MM.1S (cell line): ENCODE data around the gene SOBP.

Experiments used
- DNase-seq: peaks from one replicate; pipeline ENCODE4 v3.0.0-alpha.2; 2015
- H2AFZ ChIP-seq: fragments of 300-600 bp; sonication (generic); 2 replicates; pipeline ENCODE4 v1.6.0; 2016; ENCODE audit warnings: antibody characterized with exemption, low read length
- H3F3A ChIP-seq: fragments of 300-600 bp; sonication (generic); 2 replicates; pipeline ENCODE4 v1.6.1; 2016; ENCODE audit warnings: mild to moderate bottlenecking, antibody characterized with exemption, low read length, moderate library complexity, mixed read lengths; ENCODE audit not compliant: insufficient read depth
- H3K27ac ChIP-seq: fragments of 300-600 bp; sonication (generic); 2 replicates; pipeline ENCODE4 v1.5.1; 2016; ENCODE audit warnings: mild to moderate bottlenecking, low read length
- H3K27me3 ChIP-seq: fragments of 300-600 bp; sonication (generic); replicated peaks from 2 replicates; pipeline ENCODE4 v1.6.0; 2016; ENCODE audit warnings: low read length; ENCODE audit not compliant: insufficient read depth
- H3K36me3 ChIP-seq: fragments of 300-600 bp; sonication (generic); replicated peaks from 2 replicates; pipeline ENCODE4 v1.6.1; 2016; ENCODE audit warnings: mild to moderate bottlenecking, low read length, mixed read lengths; ENCODE audit not compliant: insufficient read depth
- H3K4me1 ChIP-seq: fragments of 300-600 bp; sonication (generic); 2 replicates; pipeline ENCODE4 v1.6.1; 2016; ENCODE audit warnings: low read length, mixed read lengths
- H3K4me2 ChIP-seq: fragments of 300-600 bp; sonication (generic); 2 replicates; pipeline ENCODE4 v1.6.0; 2016; ENCODE audit warnings: low read depth, low read length
- H3K4me3 ChIP-seq: fragments of 300-600 bp; sonication (generic); 2 replicates; pipeline ENCODE4 v1.5.1; 2016; ENCODE audit warnings: low read length, mixed read lengths
- H3K79me2 ChIP-seq: fragments of 300-600 bp; sonication (generic); 2 replicates; pipeline ENCODE4 v1.6.1; 2016; ENCODE audit warnings: mixed run types, low read length, mixed read lengths
- H3K9ac ChIP-seq: fragments of 300-600 bp; sonication (generic); 2 replicates; pipeline ENCODE4 v1.6.1; 2016; ENCODE audit warnings: low read length, mixed read lengths
- H3K9me2 ChIP-seq: fragments of 300-600 bp; sonication (generic); replicated peaks from 2 replicates; pipeline ENCODE4 v1.6.1; 2016; ENCODE audit warnings: mild to moderate bottlenecking, low read length, mixed read lengths; ENCODE audit not compliant: insufficient read depth
- H3K9me3 ChIP-seq: fragments of 300-600 bp; sonication (generic); replicated peaks from 2 replicates; pipeline ENCODE4 v1.6.1; 2016; ENCODE audit warnings: mild to moderate bottlenecking, low read length, mixed read lengths; ENCODE audit not compliant: insufficient read depth
- H4K20me1 ChIP-seq: fragments of 300-600 bp; sonication (generic); 2 replicates; pipeline ENCODE4 v1.6.1; 2016; ENCODE audit warnings: mild to moderate bottlenecking, low read length, moderate library complexity, mixed read lengths; ENCODE audit not compliant: insufficient read depth
- CTCF ChIP-seq: fragments of 300-600 bp; sonication (generic); IDR thresholded peaks from 2 replicates; pipeline ENCODE4 v1.5.1; 2016; ENCODE audit warnings: antibody characterized with exemption, low read length, mixed read lengths
- EZH2 ChIP-seq: fragments of 300-600 bp; sonication (generic); optimal IDR thresholded peaks from 2 replicates; pipeline ENCODE3; 2017; ENCODE audit warnings: low read depth, mild to moderate bottlenecking, antibody characterized with exemption, low read length, mixed read lengths
- EZH2phosphoT487 ChIP-seq: fragments of 300-600 bp; sonication (generic); IDR thresholded peaks from 2 replicates; pipeline ENCODE4 v1.6.1; 2018; ENCODE audit warnings: antibody characterized with exemption, low read length

The SOBP gene

GRCh38 chr6:107658920-107659865 lies 169.3 kb downstream of the SOBP start:
- no peak overlapping the region for H3K9ac ChIP-seq
- H3K27me3 ChIP-seq, result no peaks in the 10 kb centered on the region
- H3K4me3 ChIP-seq, result no peak overlapping the region
- H3K79me2 ChIP-seq, result no peaks in the 10 kb centered on the region
- no peaks in the 10 kb centered on the region for H3K36me3 ChIP-seq
- no peaks in the 10 kb centered on the region for H4K20me1 ChIP-seq
- TF ChIP-seq EZH2, result no peak
- no peak for TF ChIP-seq CTCF
- H2AFZ ChIP-seq, result no peak overlapping the region
- peaks cover 31% of the 10 kb centered on the region for H3K4me1 ChIP-seq
- no peaks in the 10 kb centered on the region for H3K9me3 ChIP-seq
- H3K9me2 ChIP-seq, result no peaks in the 10 kb centered on the region
- no peak overlapping the region for H3K27ac ChIP-seq
- no peak for DNase-seq
- H3K4me2 ChIP-seq, result peak overlapping the region; percentile 87; the same call in 1 of the 2 replicates
- peaks cover 15% of the 10 kb centered on the region for H3F3A ChIP-seq

- Histone ChIP-seq H3K4me3 (no peak overlapping the region), H4K20me1 (no peaks in the 10 kb centered on the region), H3F3A (peaks cover 15% of the 10 kb centered on the region), H3K9me2 (no peaks in the 10 kb centered on the region), H3K27me3 (no peaks in the 10 kb centered on the region), H3K9me3 (no peaks in the 10 kb centered on the region), H3K4me2 (no peak overlapping the region), H3K4me1 (peaks cover 31% of the 10 kb centered on the region), H2AFZ (no peak overlapping the region), H3K79me2 (no peaks in the 10 kb centered on the region), H3K9ac (no peak overlapping the region), H3K27ac (no peak overlapping the region), H3K36me3 (no peaks in the 10 kb centered on the region)
- TF ChIP-seq CTCF (no peak), EZH2 (no peak), EZH2phosphoT487 (no peak)
- no peak for DNase-seq
Observed at GRCh38 chr6:107660839-107661238, 170.9 kb downstream of the SOBP start.

- no peak overlapping the region for H2AFZ ChIP-seq
- TF ChIP-seq EZH2phosphoT487 (no peak), CTCF (no peak), EZH2 (no peak)
- no peak overlapping the region for H3K9ac ChIP-seq
- no peak for DNase-seq
- no peak overlapping the region for H3K4me2 ChIP-seq
- no peaks in the 10 kb centered on the region for H3K36me3 ChIP-seq
- no peaks in the 10 kb centered on the region for H4K20me1 ChIP-seq
- H3F3A ChIP-seq, result peaks cover 15% of the 10 kb centered on the region
- H3K79me2 ChIP-seq, result no peaks in the 10 kb centered on the region
- H3K4me1 ChIP-seq, result peaks cover 31% of the 10 kb centered on the region
- no peaks in the 10 kb centered on the region for H3K9me3 ChIP-seq
- H3K27ac ChIP-seq, result no peak overlapping the region
- no peak overlapping the region for H3K4me3 ChIP-seq
- no peaks in the 10 kb centered on the region for H3K9me2 ChIP-seq
- H3K27me3 ChIP-seq, result no peaks in the 10 kb centered on the region
Observed at GRCh38 chr6:107661291-107661690, 171.4 kb downstream of the SOBP start.
